Neural cell (in vitro differentiated cells): ENCODE measurements around the gene CTH.
A peak's percentile ranks its signal among the peaks of the same experiment; 100 is the strongest.

ENCODE experiments used
- CTCF ChIP-seq: fragments of 450-650 bp; IDR thresholded peaks from 2 replicates; pipeline ENCODE4 v1.5.1; 2014; ENCODE audit warnings: antibody characterized with exemption, mild to moderate bottlenecking, moderate library complexity; ENCODE audit not compliant: poor library complexity, severe bottlenecking
- RAD21 ChIP-seq: fragments of 450-650 bp; conservative IDR thresholded peaks from 2 replicates; pipeline ENCODE4 v1.6.1; 2014; ENCODE audit warnings: antibody characterized with exemption, mild to moderate bottlenecking, moderate library complexity

GRCh38 chr1:70361727-70362398 is 49.2 kb upstream of the CTH start:
- peak; percentile 17 for TF ChIP-seq RAD21
- TF ChIP-seq CTCF: no peak
